Pancreas (tissue), 10 donors: ENCODE data around the gene GATA3. TPM values are rescaled to one million over a fixed set of nuclear protein-coding genes. Genes with fewer than 3 reads are reported as not detected.

ENCODE experiments used
- ATAC-seq, 4 donors: fragments of 200-7000 bp; cut with Tn5 transposase; one replicate each; pipeline versions ENCODE4 v1.8.0 to v1.9.1; 2020; ENCODE audit warnings: mild to moderate bottlenecking in 4 of 4, moderate library complexity in 4 of 4
- DNase-seq, 6 donors: peaks; one replicate each; pipeline ENCODE4 v3.0.0-alpha.2; 2020
- FAIRE-seq: peaks from 2 replicates; lab custom pipeline; 2012; peaks lifted over from hg19 to GRCh38; lab: Jason Lieb, UNC
- H3K27ac ChIP-seq, 4 donors: fragments of 200-600 bp; sonication (generic); 1 replicate in 3 of 4; 2 replicates in 1 of 4; pipeline versions ENCODE4 v1.5.0 to v1.8.0; 2020
- H3K27me3 ChIP-seq, 4 donors: fragments of 200-600 bp; one replicate each; pipeline ENCODE4 v1.8.0; 2021
- H3K36me3 ChIP-seq, 3 donors: fragments of 200-600 bp; sonication (generic) in 1 of 3; one replicate each; pipeline versions ENCODE4 v1.5.0 to v1.8.0; 2020 to 2021
- H3K4me1 ChIP-seq, 3 donors: fragments of 200-600 bp; one replicate each; pipeline ENCODE4 v1.8.0; 2021
- H3K4me3 ChIP-seq, 4 donors: fragments of 200-600 bp; sonication (generic) in 2 of 4; one replicate each; pipeline versions ENCODE4 v1.5.0 to v1.8.0; 2020 to 2021
- H3K9me3 ChIP-seq, 4 donors: fragments of 200-600 bp; one replicate each; pipeline ENCODE4 v1.8.0; 2021
- CTCF ChIP-seq, 4 donors: fragments of 200-600 bp; sonication (generic) in 3 of 4; IDR thresholded peaks; one replicate each; pipeline versions ENCODE4 v1.5.0 to v1.8.0; 2021; ENCODE audit warnings: antibody characterized with exemption in 4 of 4
- WGBS, 2 donors: extraction: QIAGEN DNeasy Blood & Tissue Kit; methylation state at CpG; one replicate each; pipeline ENCODE4 v1.1.7; 2013; 5-methylcytosine and 5-hydroxymethylcytosine counted together
- intact Hi-C, 3 donors: fragments of 100-400 bp; cut with DNase I; formaldehyde crosslinking; loops; one replicate each; pipeline versions ENCODE4 v1.11.1 to v1.14.2; 2022
- polyA plus RNA-seq, 2 donors: library from polyadenylated mRNA; stranded (reverse); fragments of 200-250 nt; gene quantifications; one replicate each; pipeline ENCODE4 v1.2.3, GENCODE V29; 2013
- total RNA-seq, 6 donors: library from RNA; stranded (reverse); fragmentation: NEBNext Ultra II Directional in 4 of 6; extraction: Animal tissue kit (Norgen Biotek cat#: 25700) in 4 of 6; gene quantifications; one replicate each; pipeline versions ENCODE4 v1.2.1 to v1.2.4, GENCODE V29; 2021 to 2023
- donor health status: healthy with polysubstance abuse.
- donor health status: DM: no; HTN: no; CAD: no; lungs with moderate emphysema.
- donor health status: DM: no; HTN: no; CAD: no.
- donor health status: control.
- donor health status: control.
- donor health status: Bipolar disorder and iron deficiency.
- donor health status: DM: yes; HTN: yes; CAD: no.
- donor health status: DM: no; HTN: no; CAD: no.
- donor health status: DM: no; HTN: no; CAD: no.
- donor health status: DM: yes; HTN: yes; CAD: no.

The GATA3 gene
- total and polyA plus RNA-seq, 8 donors: 0.11 to 0.38 (median 0.23) TPM; not detected in 2

- Histone ChIP-seq H3K27ac (no peak overlapping the region), H3K9me3 (no peaks in the 10 kb centered on the region), H3K27me3 (peaks cover 0 to 59% (median 15%) of the 10 kb centered on the region in 4 donors), H3K4me1 (peaks cover 0 to 3% (median 0%) of the 10 kb centered on the region in 3 donors), H3K36me3 (no peaks in the 10 kb centered on the region), H3K4me3 (peak overlapping the region in 1 of 4 donors; percentile 27)
- DNase-seq: no peak
- no peak for TF ChIP-seq CTCF (IDR thresholded peaks at IDR 0.05)
- ATAC-seq: no peak
- 7 to 10% methylated on average over 32 of the region's 32 CpGs for WGBS, 2 donors
- intact Hi-C loops: no loop called here
- no peak for FAIRE-seq
Measured at GRCh38 chr10:8035006-8035640, 19.4 kb upstream of the GATA3 start.

GRCh38 chr10:8035641-8036470, 18.6 kb upstream of the GATA3 start:
- Histone ChIP-seq H3K9me3 (no peaks in the 10 kb centered on the region), H3K4me1 (peaks cover 0 to 3% (median 0%) of the 10 kb centered on the region in 3 donors), H3K4me3 (no peak overlapping the region), H3K27me3 (peaks cover 0 to 66% (median 18%) of the 10 kb centered on the region in 4 donors), H3K36me3 (no peaks in the 10 kb centered on the region), H3K27ac (no peak overlapping the region)
- intact Hi-C loops: no loop called here
- no peak for TF ChIP-seq CTCF (IDR thresholded peaks at IDR 0.05)
- no peak for DNase-seq
- 5 to 7% methylated on average over 40 to 47 of the region's 47 CpGs for WGBS, 2 donors
- ATAC-seq: no peak
- FAIRE-seq: no peak

GRCh38 chr10:8036506-8037198, 17.8 kb upstream of the GATA3 start:
- 11 to 13% methylated on average over 18 of the region's 18 CpGs for WGBS, 2 donors
- intact Hi-C loops: no loop called here
- Histone ChIP-seq H3K27me3 (peaks cover 0 to 66% (median 18%) of the 10 kb centered on the region in 4 donors), H3K4me1 (peaks cover 0 to 3% (median 0%) of the 10 kb centered on the region in 3 donors), H3K27ac (no peak overlapping the region), H3K9me3 (no peaks in the 10 kb centered on the region), H3K36me3 (no peaks in the 10 kb centered on the region), H3K4me3 (no peak overlapping the region)
- ATAC-seq: no peak
- FAIRE-seq: no peak
- no peak for DNase-seq
- TF ChIP-seq CTCF (IDR thresholded peaks at IDR 0.05): no peak

- H3K27me3 ChIP-seq: peaks cover 0 to 66% (median 18%) of the 10 kb centered on the region in 4 donors
- H3K4me1 ChIP-seq: peaks cover 0 to 3% (median 0%) of the 10 kb centered on the region in 3 donors
- H3K27ac ChIP-seq: no peak overlapping the region
- no peaks in the 10 kb centered on the region for H3K9me3 ChIP-seq
- WGBS, 2 donors: 8 to 9% methylated on average over 32 of the region's 32 CpGs
- intact Hi-C loops: no loop called here
- no peak overlapping the region for H3K4me3 ChIP-seq
- ATAC-seq (no peak), FAIRE-seq (no peak), DNase-seq (no peak)
- H3K36me3 ChIP-seq: no peaks in the 10 kb centered on the region
- no peak for TF ChIP-seq CTCF (IDR thresholded peaks at IDR 0.05)
Measured at GRCh38 chr10:8037199-8037801, 17.2 kb upstream of the GATA3 start.
